Measurements from ENCODE around the gene CACNA1D.

GRCh38 chr3:53715815-53716483, 221.5 kb downstream of the CACNA1D start:
- TF ChIP-seq CTCF (IDR thresholded peaks at IDR 0.05), result no peak
- TF ChIP-seq ZFX (IDR thresholded peaks at IDR 0.05; ENCODE audit: borderline replicate concordance), result no peak
